GM23338 (cell line): ENCODE measurements around the gene LMO2. TPM values are rescaled to one million over a fixed set of nuclear protein-coding genes. Genes with fewer than 3 reads are reported as not detected.

Source experiments
- ATAC-seq: fragments of 200-7000 bp; cut with Tn5 transposase; 3 replicates; pipeline ENCODE4 v1.9.1; 2020
- DNase-seq: peaks from one replicate; pipeline ENCODE4 v3.0.0-alpha.2; 2015; ENCODE audit warnings: low spot score
- H2AFZ ChIP-seq: fragments of 200-600 bp; sonication (generic); 2 replicates; pipeline ENCODE4 v1.8.0; 2016; ENCODE audit warnings: antibody characterized with exemption, mild to moderate bottlenecking, moderate library complexity
- H3F3A ChIP-seq: fragments of 200-600 bp; sonication (generic); replicated peaks from 2 replicates; pipeline ENCODE4 v1.8.0; 2017; ENCODE audit warnings: antibody characterized with exemption, mixed run types, low read depth
- H3K27ac ChIP-seq: fragments of 200-600 bp; sonication (generic); 2 replicates; pipeline ENCODE4 v1.6.1; 2016; ENCODE audit warnings: low read depth
- H3K27me3 ChIP-seq: fragments of 200-600 bp; sonication (generic); 2 replicates; pipeline ENCODE4 v1.8.0; 2016; ENCODE audit warnings: mild to moderate bottlenecking, mixed run types, moderate library complexity; ENCODE audit not compliant: insufficient read depth
- H3K36me3 ChIP-seq: fragments of 200-600 bp; sonication (generic); 2 replicates; pipeline ENCODE4 v1.8.0; 2016; ENCODE audit warnings: mild to moderate bottlenecking; ENCODE audit not compliant: insufficient read depth
- H3K4me1 ChIP-seq: fragments of 200-600 bp; sonication (generic); 2 replicates; pipeline ENCODE4 v1.8.0; 2016; ENCODE audit warnings: mild to moderate bottlenecking, moderate library complexity; ENCODE audit not compliant: insufficient read depth
- H3K4me2 ChIP-seq: fragments of 200-600 bp; sonication (generic); 2 replicates; pipeline ENCODE4 v1.7.1; 2017; ENCODE audit warnings: mixed run types
- H3K4me3 ChIP-seq: fragments of 200-600 bp; sonication (generic); 2 replicates; pipeline ENCODE4 v1.6.1; 2016; ENCODE audit warnings: mixed run types
- H3K79me2 ChIP-seq: fragments of 200-600 bp; sonication (generic); replicated peaks from 2 replicates; pipeline ENCODE4 v1.8.0; 2017; ENCODE audit warnings: mild to moderate bottlenecking; ENCODE audit not compliant: insufficient read depth
- H3K9me2 ChIP-seq: fragments of 200-600 bp; sonication (generic); 2 replicates; pipeline ENCODE4 v1.8.0; 2017; ENCODE audit not compliant: insufficient read depth
- H4K20me1 ChIP-seq: fragments of 200-600 bp; sonication (generic); replicated peaks from 2 replicates; pipeline ENCODE4 v1.8.0; 2017; ENCODE audit warnings: mild to moderate bottlenecking; ENCODE audit not compliant: insufficient read depth
- H3K27ac Mint-ChIP-seq: 2 replicates; pipeline ENCODE4 v1.8.0; 2020; ENCODE audit warnings: inconsistent platforms, mild to moderate bottlenecking, moderate library complexity, mixed read lengths
- H3K27me3 Mint-ChIP-seq: 3 replicates; pipeline ENCODE4 v1.8.0; 2022; ENCODE audit warnings: low read depth, mild to moderate bottlenecking, moderate library complexity, mixed read lengths, inconsistent platforms; ENCODE audit not compliant: insufficient read depth, poor library complexity
- H3K36me3 Mint-ChIP-seq: 3 replicates; pipeline ENCODE4 v1.8.0; 2021; ENCODE audit warnings: low read depth, mild to moderate bottlenecking, inconsistent platforms, moderate library complexity, mixed read lengths
- H3K4me1 Mint-ChIP-seq: 3 replicates; pipeline ENCODE4 v1.8.0; 2020; ENCODE audit warnings: mild to moderate bottlenecking, inconsistent platforms, mixed read lengths
- H3K4me3 Mint-ChIP-seq: 3 replicates; pipeline ENCODE4 v1.8.0; 2021; ENCODE audit warnings: moderate library complexity, mild to moderate bottlenecking, inconsistent platforms, mixed read lengths
- H3K9me3 Mint-ChIP-seq: 3 replicates; pipeline ENCODE4 v1.8.0; 2020; ENCODE audit warnings: moderate library complexity, mild to moderate bottlenecking, inconsistent platforms, mixed read lengths
- CREB1 ChIP-seq: fragments of 250-450 bp; sonication (Bioruptor Pico); IDR thresholded peaks from 2 replicates; pipeline ENCODE4 v1.5.0; 2020; ENCODE audit warnings: low read depth, mild to moderate bottlenecking, moderate library complexity
- EZH2 ChIP-seq: fragments of 200-600 bp; sonication (generic); IDR thresholded peaks from one replicate; pipeline ENCODE4 v1.8.0; 2017; ENCODE audit warnings: antibody characterized with exemption, mild to moderate bottlenecking, low read depth; ENCODE audit not compliant: unreplicated experiment
- EZH2phosphoT487 ChIP-seq: fragments of 200-600 bp; sonication (generic); IDR thresholded peaks from one replicate; pipeline ENCODE4 v1.8.1; 2018; ENCODE audit warnings: antibody characterized with exemption; ENCODE audit not compliant: unreplicated experiment
- NANOG ChIP-seq: IDR thresholded peaks from 2 replicates; pipeline ENCODE4 v1.6.1; 2016; ENCODE audit warnings: antibody characterized with exemption, borderline replicate concordance
- ZNF331 ChIP-seq: fragments of 250-450 bp; sonication (Bioruptor Pico); IDR thresholded peaks from 2 replicates; pipeline ENCODE4 v1.5.0; 2020; ENCODE audit warnings: low read depth, mild to moderate bottlenecking, moderate library complexity
- polyA plus RNA-seq: library from polyadenylated mRNA; unstranded; fragments of >200 nt; fragmentation: Nextera tagmentation; extraction: Ambion mirVana; gene quantifications from 2 replicates; pipeline ENCODE4 v1.2.1, GENCODE V29; 2016
- total RNA-seq: library from RNA; depleted of rRNA; stranded (reverse); fragments of >200 nt; shearing (Covaris generic); gene quantifications from 2 replicates; pipeline ENCODE4 v1.2.3, GENCODE V29; 2014
- TF ChIP-seq, protein P1 (sequence below): fragments of 250-450 bp; sonication (Bioruptor Pico); IDR thresholded peaks from 2 replicates; pipeline ENCODE4 v1.5.0; 2020; ENCODE audit warnings: mild to moderate bottlenecking, moderate library complexity
- TF ChIP-seq, protein P2 (sequence below): IDR thresholded peaks from 2 replicates; pipeline ENCODE4 v1.6.1; 2016; ENCODE audit warnings: antibody characterized with exemption

The LMO2 gene
- total and polyA plus RNA-seq, 2 experiments from 2014 or later = 1.4 to 3.1 TPM

DNA sequence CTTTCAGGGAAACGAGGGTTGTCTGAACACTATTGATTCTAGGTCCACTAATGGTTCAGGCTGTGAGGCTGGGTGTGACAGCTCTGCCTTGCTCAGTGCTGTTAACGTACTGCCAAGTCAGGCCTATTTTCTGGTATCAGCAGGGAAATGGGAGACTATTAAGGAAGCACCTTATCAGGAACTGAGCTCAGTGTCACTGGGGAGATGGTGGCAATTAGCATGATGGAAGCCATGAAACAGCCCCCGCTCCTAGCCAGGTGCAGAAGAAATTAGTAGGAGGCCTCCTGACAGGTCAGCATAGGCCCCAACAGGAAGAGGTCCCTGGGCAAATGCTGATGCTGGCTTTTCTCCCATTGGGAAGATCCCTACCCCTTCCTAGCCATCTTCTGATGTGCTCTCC lies 42.6 kb upstream of the LMO2 start (continued):
- TF ChIP-seq, protein P1, sequence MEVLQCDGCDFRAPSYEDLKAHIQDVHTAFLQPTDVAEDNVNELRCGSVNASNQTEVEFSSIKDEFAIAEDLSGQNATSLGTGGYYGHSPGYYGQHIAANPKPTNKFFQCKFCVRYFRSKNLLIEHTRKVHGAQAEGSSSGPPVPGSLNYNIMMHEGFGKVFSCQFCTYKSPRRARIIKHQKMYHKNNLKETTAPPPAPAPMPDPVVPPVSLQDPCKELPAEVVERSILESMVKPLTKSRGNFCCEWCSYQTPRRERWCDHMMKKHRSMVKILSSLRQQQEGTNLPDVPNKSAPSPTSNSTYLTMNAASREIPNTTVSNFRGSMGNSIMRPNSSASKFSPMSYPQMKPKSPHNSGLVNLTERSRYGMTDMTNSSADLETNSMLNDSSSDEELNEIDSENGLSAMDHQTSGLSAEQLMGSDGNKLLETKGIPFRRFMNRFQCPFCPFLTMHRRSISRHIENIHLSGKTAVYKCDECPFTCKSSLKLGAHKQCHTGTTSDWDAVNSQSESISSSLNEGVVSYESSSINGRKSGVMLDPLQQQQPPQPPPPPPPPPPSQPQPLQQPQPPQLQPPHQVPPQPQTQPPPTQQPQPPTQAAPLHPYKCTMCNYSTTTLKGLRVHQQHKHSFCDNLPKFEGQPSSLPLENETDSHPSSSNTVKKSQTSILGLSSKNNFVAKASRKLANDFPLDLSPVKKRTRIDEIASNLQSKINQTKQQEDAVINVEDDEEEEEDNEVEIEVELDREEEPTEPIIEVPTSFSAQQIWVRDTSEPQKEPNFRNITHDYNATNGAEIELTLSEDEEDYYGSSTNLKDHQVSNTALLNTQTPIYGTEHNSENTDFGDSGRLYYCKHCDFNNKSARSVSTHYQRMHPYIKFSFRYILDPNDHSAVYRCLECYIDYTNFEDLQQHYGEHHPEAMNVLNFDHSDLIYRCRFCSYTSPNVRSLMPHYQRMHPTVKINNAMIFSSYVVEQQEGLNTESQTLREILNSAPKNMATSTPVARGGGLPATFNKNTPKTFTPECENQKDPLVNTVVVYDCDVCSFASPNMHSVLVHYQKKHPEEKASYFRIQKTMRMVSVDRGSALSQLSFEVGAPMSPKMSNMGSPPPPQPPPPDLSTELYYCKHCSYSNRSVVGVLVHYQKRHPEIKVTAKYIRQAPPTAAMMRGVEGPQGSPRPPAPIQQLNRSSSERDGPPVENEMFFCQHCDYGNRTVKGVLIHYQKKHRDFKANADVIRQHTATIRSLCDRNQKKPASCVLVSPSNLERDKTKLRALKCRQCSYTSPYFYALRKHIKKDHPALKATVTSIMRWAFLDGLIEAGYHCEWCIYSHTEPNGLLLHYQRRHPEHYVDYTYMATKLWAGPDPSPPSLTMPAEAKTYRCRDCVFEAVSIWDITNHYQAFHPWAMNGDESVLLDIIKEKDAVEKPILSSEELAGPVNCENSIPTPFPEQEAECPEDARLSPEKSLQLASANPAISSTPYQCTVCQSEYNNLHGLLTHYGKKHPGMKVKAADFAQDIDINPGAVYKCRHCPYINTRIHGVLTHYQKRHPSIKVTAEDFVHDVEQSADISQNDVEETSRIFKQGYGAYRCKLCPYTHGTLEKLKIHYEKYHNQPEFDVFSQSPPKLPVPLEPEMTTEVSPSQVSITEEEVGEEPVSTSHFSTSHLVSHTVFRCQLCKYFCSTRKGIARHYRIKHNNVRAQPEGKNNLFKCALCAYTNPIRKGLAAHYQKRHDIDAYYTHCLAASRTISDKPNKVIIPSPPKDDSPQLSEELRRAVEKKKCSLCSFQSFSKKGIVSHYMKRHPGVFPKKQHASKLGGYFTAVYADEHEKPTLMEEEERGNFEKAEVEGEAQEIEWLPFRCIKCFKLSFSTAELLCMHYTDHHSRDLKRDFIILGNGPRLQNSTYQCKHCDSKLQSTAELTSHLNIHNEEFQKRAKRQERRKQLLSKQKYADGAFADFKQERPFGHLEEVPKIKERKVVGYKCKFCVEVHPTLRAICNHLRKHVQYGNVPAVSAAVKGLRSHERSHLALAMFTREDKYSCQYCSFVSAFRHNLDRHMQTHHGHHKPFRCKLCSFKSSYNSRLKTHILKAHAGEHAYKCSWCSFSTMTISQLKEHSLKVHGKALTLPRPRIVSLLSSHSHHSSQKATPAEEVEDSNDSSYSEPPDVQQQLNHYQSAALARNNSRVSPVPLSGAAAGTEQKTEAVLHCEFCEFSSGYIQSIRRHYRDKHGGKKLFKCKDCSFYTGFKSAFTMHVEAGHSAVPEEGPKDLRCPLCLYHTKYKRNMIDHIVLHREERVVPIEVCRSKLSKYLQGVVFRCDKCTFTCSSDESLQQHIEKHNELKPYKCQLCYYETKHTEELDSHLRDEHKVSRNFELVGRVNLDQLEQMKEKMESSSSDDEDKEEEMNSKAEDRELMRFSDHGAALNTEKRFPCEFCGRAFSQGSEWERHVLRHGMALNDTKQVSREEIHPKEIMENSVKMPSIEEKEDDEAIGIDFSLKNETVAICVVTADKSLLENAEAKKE (CRISPR knock-in tag) = no peak
- TF ChIP-seq CREB1 (CRISPR knock-in tag) (no peak), NANOG (no peak)

DNA sequence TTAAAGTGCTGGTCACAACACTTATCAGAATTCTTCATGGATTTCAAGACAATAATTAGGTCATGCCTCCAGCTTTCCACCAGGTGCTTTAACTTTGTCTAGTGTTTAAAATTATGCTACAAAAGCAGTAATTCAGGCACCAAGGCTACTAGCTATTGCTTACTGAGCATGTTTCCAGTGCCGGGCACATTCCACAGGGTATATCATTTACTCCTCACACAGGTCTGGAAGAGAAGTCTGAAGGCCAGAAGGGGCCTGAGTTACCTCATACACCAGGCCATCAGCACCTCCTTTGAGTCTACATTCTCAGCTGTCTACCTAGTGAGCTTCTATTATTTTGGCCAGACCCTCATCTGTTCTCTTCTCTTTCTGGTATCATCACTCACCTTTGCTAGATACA lies 41.7 kb upstream of the LMO2 start:
- DNase-seq (no peak), ATAC-seq (no peak)
- no peaks in the 10 kb centered on the region for H3K36me3 ChIP-seq
- H3K36me3 Mint-ChIP-seq = peaks cover 17% of the 10 kb centered on the region
- H4K20me1 ChIP-seq = no peaks in the 10 kb centered on the region
- H3F3A ChIP-seq = no peaks in the 10 kb centered on the region
- no peak overlapping the region for H3K4me3 Mint-ChIP-seq
- H3K4me3 ChIP-seq = no peak overlapping the region
- H3K79me2 ChIP-seq = no peaks in the 10 kb centered on the region
- H3K27ac Mint-ChIP-seq = no peak overlapping the region
- no peak overlapping the region for H2AFZ ChIP-seq
- H3K9me2 ChIP-seq = 0 out of 2 replicates have a peak, but pooled peaks cover 6% of the 10 kb centered on the region
- no peaks in the 10 kb centered on the region for H3K27me3 ChIP-seq
- H3K27ac ChIP-seq = no peak overlapping the region
- peaks cover 15% of the 10 kb centered on the region for H3K4me1 Mint-ChIP-seq
- H3K9me3 Mint-ChIP-seq = peaks cover 20% of the 10 kb centered on the region
- H3K4me1 ChIP-seq = peaks cover 14% of the 10 kb centered on the region; the same call in 1 of the 2 replicates
- H3K4me2 ChIP-seq = no peak overlapping the region
- peaks cover 6% of the 10 kb centered on the region for H3K27me3 Mint-ChIP-seq
- TF ChIP-seq EZH2phosphoT487 = no peak
- no peak for TF ChIP-seq EZH2
- TF ChIP-seq ZNF331 (CRISPR knock-in tag) = no peak
- TF ChIP-seq, protein P1 (CRISPR knock-in tag) = no peak
- TF ChIP-seq, protein P2, sequence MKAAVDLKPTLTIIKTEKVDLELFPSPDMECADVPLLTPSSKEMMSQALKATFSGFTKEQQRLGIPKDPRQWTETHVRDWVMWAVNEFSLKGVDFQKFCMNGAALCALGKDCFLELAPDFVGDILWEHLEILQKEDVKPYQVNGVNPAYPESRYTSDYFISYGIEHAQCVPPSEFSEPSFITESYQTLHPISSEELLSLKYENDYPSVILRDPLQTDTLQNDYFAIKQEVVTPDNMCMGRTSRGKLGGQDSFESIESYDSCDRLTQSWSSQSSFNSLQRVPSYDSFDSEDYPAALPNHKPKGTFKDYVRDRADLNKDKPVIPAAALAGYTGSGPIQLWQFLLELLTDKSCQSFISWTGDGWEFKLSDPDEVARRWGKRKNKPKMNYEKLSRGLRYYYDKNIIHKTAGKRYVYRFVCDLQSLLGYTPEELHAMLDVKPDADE = no peak
